Astrocyte of the spinal cord (primary cell): ENCODE results near the gene SCGB3A1.

Experiments
- DNase-seq: peaks from one replicate; pipeline ENCODE4 v3.0.0; 2011; ENCODE audit warnings: low read depth, low spot score
- H3K4me3 ChIP-seq: 2 replicates; pipeline ENCODE4 v1.5.1; 2011; ENCODE audit warnings: low read depth, mild to moderate bottlenecking, low read length, moderate library complexity
- CTCF ChIP-seq: IDR thresholded peaks from 2 replicates; pipeline ENCODE4 v1.5.1; 2012; ENCODE audit warnings: low read depth, mild to moderate bottlenecking, low read length, inconsistent platforms
- in situ Hi-C: cut with HindIII; loops from 2 replicates; pipeline ENCODE4 v1.10.0; 2017; ENCODE audit warnings: low sequenced_read_pairs

Gene SCGB3A1

GRCh38 chr5:180636016-180636402, 44.7 kb upstream of the SCGB3A1 start:
- no peak for DNase-seq
- no peak for TF ChIP-seq CTCF
- in situ Hi-C loops, result no loop called here

GRCh38 chr5:180633283-180634177, 42.2 kb upstream of the SCGB3A1 start:
- in situ Hi-C loops, result no loop called here
- no peak for TF ChIP-seq CTCF
- no peak for DNase-seq
- no peak overlapping the region for H3K4me3 ChIP-seq

More at GRCh38 chr5:180636016-180636402, 44.7 kb upstream of the SCGB3A1 start:
- no peak overlapping the region for H3K4me3 ChIP-seq

- DNase-seq, result no peak
- no peak for TF ChIP-seq CTCF
- no peak overlapping the region for H3K4me3 ChIP-seq
- in situ Hi-C loops, result no loop called here
Measured at GRCh38 chr5:180632768-180633167, 41.5 kb upstream of the SCGB3A1 start.

- no peak overlapping the region for H3K4me3 ChIP-seq
- DNase-seq, result no peak
- no peak for TF ChIP-seq CTCF
- in situ Hi-C loops, result no loop called here
Measured at GRCh38 chr5:180631549-180632383, 40.5 kb upstream of the SCGB3A1 start.

- no peak for DNase-seq
- in situ Hi-C loops, result no loop called here
- no peak for TF ChIP-seq CTCF
- no peak overlapping the region for H3K4me3 ChIP-seq
Measured at GRCh38 chr5:180630426-180630825, 39.1 kb upstream of the SCGB3A1 start.

- in situ Hi-C loops, result no loop called here
- H3K4me3 ChIP-seq, result no peak overlapping the region
- TF ChIP-seq CTCF, result no peak
Measured at GRCh38 chr5:180629831-180630382, 38.6 kb upstream of the SCGB3A1 start.

More at GRCh38 chr5:180629831-180630382, 38.6 kb upstream of the SCGB3A1 start:
- no peak for DNase-seq
